H7 (cell line): ENCODE data around the gene TMEM131L. TPM values are rescaled to one million over a fixed set of nuclear protein-coding genes. Genes with fewer than 3 reads are reported as not detected.
"Not testable (repeated sequence)": the region's sequence is repeated elsewhere in the genome, so short reads cannot be mapped to it uniquely, and the experiment has no call there.

Experiments used
- DNase-seq: peaks from one replicate; pipeline ENCODE4 v3.0.0; 2012
- H3K27me3 ChIP-seq: 2 replicates; pipeline ENCODE4 v1.6.0; 2011; ENCODE audit warnings: mild to moderate bottlenecking, low read length; ENCODE audit not compliant: control insufficient read depth, insufficient read depth
- H3K36me3 ChIP-seq: replicated peaks from 2 replicates; pipeline ENCODE4 v1.5.1; 2011; ENCODE audit warnings: low read length; ENCODE audit not compliant: control insufficient read depth, insufficient read depth
- H3K4me3 ChIP-seq: 2 replicates; pipeline ENCODE4 v1.5.1; 2011; ENCODE audit warnings: low read depth, mild to moderate bottlenecking, control low read depth, low read length, moderate library complexity; ENCODE audit not compliant: insufficient read depth
- total RNA-seq: library from RNA; depleted of rRNA; stranded (reverse); fragments of >200 nt; shearing (Covaris generic); gene quantifications from 2 replicates; pipeline ENCODE4 v1.2.3, GENCODE V29; 2014

The TMEM131L gene
- total RNA-seq, 1 experiment from 2014 or later, result 19.6 TPM

DNA sequence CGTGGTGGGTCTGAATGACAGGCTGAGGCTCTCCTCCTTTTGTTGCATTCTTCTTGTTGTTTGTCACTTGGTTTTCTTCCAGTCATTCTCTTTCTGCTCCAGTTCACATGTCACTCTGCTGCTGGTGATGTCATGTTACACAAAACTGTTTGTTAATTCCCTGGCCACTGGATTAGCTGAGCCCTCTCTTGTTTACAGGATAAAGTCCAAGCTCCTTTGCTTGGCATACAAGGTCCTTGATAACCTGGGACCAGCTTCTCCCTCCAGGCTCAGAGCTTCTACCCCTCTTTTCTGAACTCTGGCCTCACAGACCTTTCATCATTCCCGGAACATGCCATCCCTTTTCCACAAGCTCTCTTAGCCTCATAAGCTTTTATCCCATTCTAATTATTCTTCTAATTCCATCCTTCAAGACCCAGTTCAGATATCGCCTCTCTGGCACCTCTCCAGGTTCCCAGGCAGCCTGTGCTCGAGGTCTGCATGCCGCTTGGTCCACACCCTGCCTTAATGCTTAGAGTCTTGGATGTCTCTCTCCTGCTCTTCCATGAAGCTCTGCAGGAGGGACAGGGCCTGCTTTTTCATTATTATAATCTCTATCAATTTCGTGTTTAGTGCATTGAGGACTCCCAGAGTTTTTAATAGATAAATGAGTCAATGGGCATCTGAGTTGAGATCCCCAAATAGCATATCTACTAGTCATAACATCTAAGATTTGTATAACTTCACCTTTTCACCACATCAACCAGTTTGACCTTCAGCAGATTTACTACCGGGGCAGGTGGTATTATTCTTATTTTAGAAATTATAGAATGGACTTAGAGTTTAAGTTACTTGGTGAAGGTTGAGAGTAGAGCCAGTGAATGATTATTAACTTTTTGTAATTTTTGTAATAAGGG is 98.7 kb downstream of the TMEM131L start:
- no peak overlapping the region for H3K4me3 ChIP-seq

DNA sequence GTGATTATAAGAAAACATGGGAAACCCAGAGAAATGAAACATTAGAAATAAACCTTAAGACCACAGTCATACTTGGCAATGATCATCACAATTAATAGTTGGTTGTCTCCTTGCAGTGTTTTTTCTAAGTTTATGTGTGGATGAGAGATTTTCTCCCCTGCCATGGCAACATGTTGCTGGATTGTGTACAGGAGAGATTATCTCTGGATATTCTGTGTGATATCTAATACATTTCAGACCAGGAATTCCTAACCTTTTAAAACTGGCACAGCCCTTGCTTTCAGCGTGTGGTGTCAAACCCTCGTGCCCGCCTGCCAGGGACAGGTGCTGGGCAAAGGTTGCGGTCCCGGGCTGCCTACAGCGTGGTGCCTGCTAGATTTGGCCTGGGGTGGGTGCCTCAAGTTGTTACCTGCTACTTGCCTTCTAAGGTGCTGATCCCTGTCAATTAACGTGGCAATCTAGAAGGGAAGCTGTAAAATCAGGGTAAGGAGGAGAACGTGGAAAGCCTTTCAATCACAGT is 100.5 kb downstream of the TMEM131L start:
- no peaks in the 10 kb centered on the region for H3K36me3 ChIP-seq
- H3K27me3 ChIP-seq, result no peaks in the 10 kb centered on the region
- no peak for DNase-seq
- H3K4me3 ChIP-seq, result no peak overlapping the region

More for the DNA sequence above, 98.7 kb downstream of the TMEM131L start:
- DNase-seq, result no peak
- H3K36me3 ChIP-seq, result peaks cover 1% of the 10 kb centered on the region
- H3K27me3 ChIP-seq, result no peaks in the 10 kb centered on the region

DNA sequence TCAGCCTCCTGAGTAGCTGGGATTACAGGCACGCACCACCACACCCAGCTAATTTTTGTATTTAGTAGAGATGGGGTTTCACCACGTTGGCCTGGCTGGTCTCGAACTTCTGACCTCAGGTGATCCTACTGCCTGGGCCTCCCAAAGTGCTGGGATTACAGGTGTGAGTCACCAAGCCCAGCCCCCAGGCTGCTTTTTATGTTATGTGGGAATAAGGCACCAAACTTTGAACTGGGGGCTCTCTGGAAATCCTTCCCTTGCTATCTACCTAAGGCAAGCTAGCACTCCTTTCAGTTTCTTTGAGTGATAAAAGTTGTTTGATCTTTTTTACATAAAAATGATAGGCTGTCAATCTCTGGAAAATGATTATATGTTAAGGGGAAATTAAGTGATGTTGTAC is 101.5 kb downstream of the TMEM131L start:
- H3K4me3 ChIP-seq, H3K36me3 ChIP-seq, DNase-seq, H3K27me3 ChIP-seq: not testable (repeated sequence)

DNA sequence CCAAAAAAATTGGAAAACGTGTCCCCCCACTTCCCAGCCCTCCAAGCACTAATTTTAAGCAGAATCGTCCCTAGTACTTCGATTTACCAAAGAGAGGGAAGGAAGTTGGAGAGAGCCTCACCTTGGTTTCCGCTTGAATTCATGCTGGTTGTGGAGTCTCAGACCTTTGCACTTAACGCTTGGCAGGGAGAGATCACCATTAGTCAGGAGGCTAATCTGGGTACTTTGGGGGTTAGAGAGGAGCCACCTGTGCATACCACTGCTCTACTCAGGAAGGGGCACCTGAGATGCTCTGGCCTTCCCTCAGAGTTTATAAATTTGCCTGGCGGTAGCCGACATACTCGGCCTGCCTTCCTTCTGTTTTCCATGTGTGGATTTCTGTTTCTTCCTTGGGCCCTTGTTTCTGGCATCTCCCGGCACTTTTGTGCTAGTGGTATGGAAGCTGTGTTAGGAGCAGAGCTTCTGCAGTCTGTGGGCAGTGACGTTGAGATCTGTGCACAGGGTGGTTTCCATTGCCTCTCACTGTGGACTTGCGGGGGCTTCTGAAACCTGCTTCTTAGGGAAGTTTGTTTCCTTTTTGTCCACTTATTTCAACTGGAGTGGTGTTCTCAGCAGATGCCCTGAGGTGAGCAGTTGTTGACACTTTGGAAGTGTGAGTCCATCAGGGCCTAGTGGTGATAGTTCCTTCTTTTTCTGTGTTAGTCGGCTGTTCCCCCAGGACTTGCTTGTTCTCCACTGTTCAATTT is 104.2 kb downstream of the TMEM131L start:
- no peaks in the 10 kb centered on the region for H3K27me3 ChIP-seq
- H3K4me3 ChIP-seq, result no peak overlapping the region
- no peaks in the 10 kb centered on the region for H3K36me3 ChIP-seq
- DNase-seq, result no peak

DNA sequence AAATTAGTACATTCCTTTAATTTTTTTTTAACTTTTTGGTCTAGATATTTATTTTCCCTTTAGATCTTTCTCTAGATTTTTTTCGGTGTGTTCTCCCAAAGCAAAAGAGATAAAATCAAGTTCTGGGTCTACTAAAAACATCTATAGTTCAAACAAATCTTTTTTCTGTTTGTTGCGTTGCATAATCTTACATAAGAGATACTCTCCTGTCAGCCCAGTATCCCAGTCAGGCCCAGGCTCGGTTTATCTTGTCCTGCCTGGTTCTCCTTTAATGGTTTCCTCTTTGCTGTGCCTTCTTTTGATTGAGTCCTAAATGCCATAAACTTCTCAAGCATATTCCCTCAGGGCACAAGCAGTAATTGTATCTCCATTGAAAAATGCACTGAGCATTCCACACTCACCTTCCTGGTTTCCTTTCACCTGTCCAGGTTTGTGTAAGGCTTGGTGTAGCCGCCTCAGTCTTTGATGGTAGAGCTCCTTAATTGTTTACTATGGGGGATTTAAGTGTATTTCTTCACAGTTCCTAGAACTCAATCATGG is 104.9 kb downstream of the TMEM131L start:
- Histone ChIP-seq H3K4me3 (no peak overlapping the region), H3K27me3 (no peaks in the 10 kb centered on the region), H3K36me3 (no peaks in the 10 kb centered on the region)
- no peak for DNase-seq

DNA sequence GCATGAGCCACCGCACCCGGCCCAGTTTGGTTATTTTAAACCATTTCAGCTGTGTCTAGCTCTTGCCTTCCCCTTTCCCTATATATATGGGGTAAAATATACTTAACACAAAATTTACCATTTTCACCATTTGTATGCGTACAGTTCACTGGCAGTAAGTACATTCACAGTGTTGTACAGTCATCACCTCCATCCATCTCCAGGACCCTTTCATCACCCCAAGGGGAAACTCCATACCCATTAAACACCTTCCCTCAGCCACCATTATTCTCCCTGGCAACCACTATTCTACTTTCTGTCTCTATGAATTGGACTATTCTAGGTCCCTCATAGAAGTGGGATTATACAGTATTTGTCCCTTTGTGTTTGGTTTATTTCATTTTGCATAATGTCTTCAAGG is 106.4 kb downstream of the TMEM131L start:
- H3K36me3 ChIP-seq, result no peaks in the 10 kb centered on the region
- no peak for DNase-seq
- no peak overlapping the region for H3K4me3 ChIP-seq
- no peaks in the 10 kb centered on the region for H3K27me3 ChIP-seq

DNA sequence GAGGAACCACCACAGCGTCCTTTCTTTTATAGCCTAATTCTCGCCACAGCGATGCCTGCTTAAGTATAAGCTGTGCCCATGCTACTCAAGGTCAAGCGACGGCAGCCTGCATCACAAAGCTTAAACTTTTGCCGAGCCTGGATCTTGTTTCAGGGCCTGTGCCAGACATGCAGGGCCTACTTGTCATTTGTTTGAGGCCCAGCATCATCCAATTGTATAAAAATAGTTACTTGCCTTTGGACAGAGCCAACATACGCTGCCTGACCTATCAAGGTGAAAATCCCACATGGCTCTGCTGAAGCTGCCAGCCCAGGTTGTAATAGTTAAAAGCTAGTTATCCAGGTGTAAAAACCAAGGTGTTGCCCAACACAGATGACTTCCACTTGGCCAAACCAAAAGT is 107.1 kb downstream of the TMEM131L start:
- Histone ChIP-seq H3K4me3 (no peak overlapping the region), H3K27me3 (no peaks in the 10 kb centered on the region), H3K36me3 (no peaks in the 10 kb centered on the region)
- no peak for DNase-seq

DNA sequence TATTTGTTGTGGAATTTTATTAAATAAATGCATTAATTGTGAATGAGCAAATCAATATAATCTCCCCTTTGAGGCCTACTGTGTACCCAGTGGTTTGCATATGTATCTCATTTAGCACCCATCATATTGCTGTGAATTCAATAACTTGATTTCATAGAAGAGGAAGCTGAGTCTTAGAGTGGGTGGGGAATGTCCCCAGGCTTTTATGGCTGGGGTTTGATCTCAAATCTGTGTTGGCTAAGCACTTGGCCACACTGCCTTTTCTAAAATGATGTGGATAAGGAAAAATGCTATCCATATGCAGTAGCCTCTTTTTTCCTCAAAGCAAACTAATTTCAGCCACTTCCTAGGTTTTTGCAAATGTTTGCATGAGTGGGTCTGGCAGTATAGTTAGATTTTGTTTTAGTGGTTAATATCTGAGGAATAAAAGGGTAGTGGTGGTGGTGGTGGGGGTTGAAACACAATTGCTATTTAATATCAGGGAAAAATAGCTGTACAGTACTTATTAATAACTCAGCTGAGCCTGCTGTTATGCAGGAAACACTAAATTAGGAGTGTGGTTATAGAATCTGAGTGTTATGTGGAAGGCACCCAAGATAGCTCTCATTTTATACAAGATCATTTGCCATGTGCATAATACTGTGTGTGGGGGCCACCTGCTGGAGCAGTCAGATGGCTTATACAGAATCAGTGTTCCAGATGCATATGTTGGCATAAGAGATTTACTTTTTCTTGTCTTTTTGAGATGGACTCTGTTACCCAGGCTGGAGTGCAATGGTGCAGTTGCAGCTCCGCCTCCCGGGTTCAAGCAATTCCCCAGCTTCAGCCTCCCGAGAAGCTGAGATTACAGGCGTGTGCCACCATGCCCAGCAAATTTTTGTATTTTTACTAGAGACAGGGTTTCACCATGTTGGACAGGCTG is 108.0 kb downstream of the TMEM131L start:
- Histone ChIP-seq H3K4me3 (no peak overlapping the region), H3K36me3 (no peaks in the 10 kb centered on the region), H3K27me3 (no peaks in the 10 kb centered on the region)
- no peak for DNase-seq

DNA sequence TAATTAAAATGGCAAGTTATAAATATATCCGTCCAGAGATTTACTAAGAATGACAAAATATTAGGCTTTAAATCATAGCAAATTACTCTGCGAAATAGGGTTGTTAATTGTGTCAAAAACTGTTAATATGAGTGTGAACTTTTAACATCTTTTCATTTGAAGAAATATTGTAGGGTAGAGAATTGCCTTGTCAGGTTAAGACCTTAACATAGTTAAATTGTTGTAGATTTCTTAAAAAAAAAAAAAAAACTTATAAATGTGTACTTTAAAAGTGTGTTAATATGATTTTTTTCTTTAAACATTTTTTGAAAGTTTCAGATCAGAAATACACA is 110.2 kb downstream of the TMEM131L start:
- Histone ChIP-seq H3K4me3 (no peak overlapping the region), H3K27me3 (no peaks in the 10 kb centered on the region), H3K36me3 (no peaks in the 10 kb centered on the region)
- no peak for DNase-seq

DNA sequence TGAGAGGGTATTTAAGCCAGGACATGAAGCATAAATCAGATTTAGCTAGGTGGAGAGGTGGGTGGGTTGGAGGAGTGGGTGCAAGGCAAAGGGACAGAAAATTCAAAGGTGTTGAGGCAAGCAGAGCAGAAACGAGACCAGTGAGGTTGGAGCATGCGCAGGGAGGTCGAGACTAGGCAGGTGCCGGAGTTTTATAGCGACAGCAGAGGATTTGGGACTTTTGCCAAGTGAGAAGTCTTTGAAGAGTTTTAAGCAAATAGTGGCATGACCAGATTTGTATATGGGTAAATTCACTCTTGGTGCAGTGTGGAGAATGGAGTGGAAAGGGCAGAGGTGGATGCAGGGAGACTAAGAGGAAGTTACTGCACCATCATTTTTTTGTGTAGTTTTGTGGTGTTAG is 110.9 kb downstream of the TMEM131L start:
- no peak overlapping the region for H3K4me3 ChIP-seq
- DNase-seq, result no peak
- H3K36me3 ChIP-seq, result no peaks in the 10 kb centered on the region
- H3K27me3 ChIP-seq, result no peaks in the 10 kb centered on the region

DNA sequence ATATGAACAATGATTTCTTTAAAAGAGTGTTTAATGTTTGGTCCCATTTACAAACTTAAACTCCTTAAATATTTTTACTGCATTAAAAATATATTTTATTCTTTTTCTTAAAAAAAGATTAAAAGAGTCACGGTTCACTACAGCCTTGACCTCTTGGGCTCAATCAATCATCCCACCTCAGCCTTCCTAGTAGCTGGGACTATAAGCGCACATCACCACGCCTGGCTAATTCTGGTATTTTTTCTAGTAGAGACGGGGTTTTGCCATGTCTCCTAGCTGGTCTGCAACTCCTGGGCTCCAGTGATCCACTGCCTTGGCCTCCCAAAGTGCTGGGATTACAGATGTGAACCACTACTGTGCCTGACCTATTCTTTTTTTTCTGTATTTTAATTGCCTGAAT is 113.2 kb downstream of the TMEM131L start:
- DNase-seq, result no peak
- Histone ChIP-seq H3K36me3 (no peaks in the 10 kb centered on the region; the same call in 1 of the 2 replicates), H3K4me3 (no peak overlapping the region), H3K27me3 (no peaks in the 10 kb centered on the region)

DNA sequence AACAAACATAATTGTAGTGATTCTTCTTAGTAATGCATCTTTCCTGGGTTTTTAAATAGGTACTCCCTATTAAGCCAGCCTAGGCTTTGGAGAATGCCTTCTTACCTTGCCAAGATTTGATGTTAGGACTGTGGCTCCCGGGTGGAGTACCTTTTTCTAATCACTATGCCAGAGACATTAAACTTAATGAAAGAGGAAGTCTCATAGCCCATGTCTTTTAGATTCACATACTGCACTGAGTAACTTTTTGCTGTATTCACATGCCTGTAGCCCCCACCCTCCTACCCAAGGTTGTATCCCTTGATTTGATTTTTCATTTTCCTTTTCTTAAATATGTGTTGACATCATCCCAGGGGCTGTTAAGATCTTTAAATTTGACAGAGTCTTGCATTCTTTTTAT is 113.7 kb downstream of the TMEM131L start:
- no peak for DNase-seq
- H3K4me3 ChIP-seq, result no peak overlapping the region
- no peaks in the 10 kb centered on the region for H3K27me3 ChIP-seq
- no peaks in the 10 kb centered on the region; the same call in 1 of the 2 replicates for H3K36me3 ChIP-seq

DNA sequence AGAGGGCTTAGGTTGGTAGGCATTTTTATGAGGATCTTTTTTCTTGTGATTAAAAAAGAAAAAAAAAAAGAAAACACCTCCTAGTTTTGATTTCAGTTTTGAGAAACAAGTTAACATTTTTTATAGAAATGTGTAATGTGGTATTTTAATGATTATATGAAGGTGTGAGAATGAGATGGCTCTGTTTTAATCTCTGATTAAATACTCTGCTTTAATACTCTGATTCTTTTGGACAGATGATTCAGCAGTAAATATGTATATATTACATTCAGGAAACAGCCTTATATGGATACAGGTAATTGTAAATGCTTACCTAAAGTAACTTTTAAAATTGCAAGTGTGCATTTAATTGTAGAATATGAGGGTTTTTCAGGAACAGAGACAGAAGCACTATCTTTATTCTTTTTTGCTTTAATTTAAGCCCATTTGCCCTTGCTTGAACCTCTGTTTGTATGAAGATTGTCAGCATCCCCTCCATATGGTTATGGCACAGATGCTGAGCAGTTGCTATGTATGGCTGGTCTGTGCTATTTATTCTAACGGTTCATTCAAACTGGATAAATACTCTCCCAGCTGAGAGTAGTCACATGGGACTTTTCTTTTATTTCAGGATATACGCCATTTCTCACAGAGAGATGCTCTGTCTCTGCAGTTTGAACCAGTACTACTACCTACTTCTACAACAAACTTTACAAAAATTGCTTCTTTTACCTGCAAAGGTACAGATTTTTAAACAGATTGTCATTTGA is 117.0 kb downstream of the TMEM131L start:
- Histone ChIP-seq H3K27me3 (no peaks in the 10 kb centered on the region), H3K36me3 (no peaks in the 10 kb centered on the region; the same call in 1 of the 2 replicates), H3K4me3 (no peak overlapping the region)
- no peak for DNase-seq
